OCI-M2 (cell line): ENCODE measurements around the gene BCL2L1.

Experiments
- DNase-seq: peaks from one replicate; lab custom pipeline; 2025; ENCODE audit not compliant: unreplicated experiment; lab: John Stamatoyannopoulos, UW

The BCL2L1 gene

DNA sequence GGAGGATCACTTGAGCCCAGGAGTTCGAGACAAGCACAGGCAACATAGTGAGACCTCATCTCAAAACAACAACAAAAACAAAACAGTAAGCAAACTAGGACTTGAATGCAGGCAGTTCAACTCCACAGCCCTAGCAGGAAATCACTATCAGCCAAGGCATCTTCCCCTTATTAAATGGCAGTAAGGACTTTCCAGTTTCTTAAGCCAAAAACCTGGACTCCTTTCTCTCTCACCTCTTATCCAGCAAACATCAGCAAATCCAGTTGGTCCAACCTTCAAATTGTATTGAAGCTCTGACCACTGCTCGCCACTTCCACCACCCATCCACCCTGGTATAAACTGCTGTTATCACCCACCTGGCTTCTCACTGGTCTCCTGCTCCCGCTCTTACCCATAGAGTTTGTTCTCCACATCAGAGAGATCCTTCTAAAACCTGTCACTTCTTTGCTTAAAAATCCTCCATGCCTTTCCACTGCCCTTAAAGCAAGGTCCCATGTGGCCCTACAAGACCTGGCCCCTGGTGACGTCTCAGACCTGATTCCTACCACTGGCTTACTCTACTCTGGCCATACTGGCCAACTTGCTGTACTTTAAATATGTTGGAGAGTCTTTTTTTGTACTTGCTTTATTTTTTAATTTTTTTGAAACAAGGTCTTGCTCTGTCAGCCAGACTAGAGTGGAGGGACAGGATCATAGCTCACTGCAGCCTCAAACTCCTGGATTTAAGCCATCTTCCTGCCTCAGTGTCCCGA is 27.6 kb downstream of the BCL2L1 start:
- DNase-seq = no peak

DNA sequence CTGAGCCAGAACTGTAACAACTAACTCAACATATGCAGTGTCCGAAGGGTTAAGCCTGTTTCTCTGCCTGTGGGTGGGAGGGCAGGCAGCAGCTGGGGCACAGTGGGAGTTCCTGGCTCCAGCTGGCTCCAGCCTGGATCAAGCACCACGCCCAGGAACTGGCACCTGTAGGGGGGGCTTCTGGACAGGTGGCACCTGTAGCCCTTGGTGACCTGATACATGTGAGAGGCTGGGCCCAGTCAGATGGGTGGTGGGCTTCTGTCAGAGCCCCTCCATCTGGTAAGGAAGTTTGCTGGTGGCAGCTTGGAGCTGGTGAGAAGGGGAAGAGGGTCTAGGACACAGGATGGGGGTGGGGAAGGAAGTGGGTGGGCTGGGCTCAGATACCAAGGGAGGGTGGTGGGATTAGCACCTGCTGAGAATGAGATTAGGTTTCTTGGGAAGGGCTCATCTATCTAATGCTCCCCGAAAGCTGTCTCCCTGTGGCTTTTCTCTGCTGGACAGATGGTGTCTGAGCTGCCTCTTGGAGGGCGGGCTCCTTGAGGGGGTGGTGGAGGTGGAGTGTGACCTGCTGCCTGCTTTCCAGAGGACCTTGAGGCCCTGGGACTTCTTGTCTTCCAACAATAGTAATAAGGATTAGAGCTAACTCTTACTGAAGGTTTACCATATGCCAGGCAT is 28.5 kb downstream of the BCL2L1 start:
- DNase-seq = peak; percentile 73

DNA sequence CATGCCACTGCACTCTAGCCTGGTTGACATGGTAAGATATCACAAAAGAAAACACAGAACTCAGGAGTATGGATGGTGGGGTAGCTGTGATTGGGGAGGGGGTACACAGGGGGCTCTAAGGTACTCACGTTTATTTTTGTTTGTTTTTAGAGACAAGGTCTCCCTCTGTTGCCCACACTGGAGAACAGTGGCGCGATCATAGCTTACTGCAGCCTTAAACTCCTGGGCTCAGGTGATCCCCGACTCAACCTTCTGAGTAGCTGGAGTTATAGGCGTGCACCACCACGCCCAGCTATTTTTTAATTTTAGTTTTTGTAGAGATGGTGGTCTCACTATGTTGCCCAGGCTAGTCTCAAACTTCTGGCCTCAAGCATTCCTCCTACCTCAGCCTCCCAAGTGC is 29.3 kb downstream of the BCL2L1 start:
- no peak for DNase-seq

DNA sequence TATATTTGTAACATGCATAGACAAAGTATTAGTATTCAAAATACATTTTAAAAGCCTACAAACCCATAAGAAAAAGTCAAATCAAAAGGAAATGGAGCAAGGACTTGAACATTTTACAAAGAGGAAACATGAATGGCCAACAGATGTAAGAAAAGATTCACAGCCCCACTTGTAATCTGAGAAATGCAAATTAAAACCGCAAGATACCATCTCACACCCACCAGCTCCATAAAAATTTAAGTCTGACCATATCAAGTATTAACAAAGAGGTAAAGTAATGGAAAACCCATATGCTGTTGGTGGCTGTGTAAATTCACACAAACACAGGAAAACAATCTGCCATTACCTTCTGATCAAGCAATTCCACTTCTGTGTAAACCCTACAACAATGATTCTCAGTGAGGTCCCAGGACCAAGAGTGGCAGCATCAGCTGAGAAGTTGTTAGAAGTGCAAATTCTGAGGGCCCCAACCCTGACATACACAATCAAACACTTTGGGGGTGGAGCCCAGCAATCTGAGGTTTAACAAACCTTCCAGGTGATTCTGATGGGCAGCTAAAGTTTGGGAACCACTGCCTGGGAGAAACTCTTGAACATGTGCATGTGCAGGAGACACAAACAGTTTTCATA is 30.9 kb downstream of the BCL2L1 start:
- no peak for DNase-seq

DNA sequence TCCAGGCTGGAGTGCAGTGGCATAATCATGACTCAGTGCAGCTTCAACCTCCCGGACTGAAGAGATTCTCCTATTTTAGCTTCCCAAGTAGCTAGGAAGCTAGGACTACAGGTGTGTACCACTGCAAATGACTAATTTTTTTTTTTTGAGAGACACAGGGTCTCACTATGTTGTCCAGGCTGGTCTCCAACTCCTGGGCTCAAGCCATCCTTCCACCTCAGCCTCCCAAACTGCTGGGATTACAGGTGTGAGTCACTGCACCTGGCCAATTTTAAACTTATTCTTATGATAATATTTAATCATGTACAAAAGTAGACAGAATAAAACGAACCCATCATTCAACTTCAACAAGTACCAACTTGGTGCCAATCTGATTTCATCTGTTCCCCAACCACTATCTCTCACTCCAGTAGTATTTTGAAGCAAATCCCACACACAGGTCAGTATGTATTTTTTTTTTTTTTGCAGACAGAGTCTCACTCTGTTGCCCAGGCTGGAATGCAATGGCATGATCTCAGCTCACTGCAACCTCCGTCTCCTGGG is 32.5 kb downstream of the BCL2L1 start:
- no peak for DNase-seq

DNA sequence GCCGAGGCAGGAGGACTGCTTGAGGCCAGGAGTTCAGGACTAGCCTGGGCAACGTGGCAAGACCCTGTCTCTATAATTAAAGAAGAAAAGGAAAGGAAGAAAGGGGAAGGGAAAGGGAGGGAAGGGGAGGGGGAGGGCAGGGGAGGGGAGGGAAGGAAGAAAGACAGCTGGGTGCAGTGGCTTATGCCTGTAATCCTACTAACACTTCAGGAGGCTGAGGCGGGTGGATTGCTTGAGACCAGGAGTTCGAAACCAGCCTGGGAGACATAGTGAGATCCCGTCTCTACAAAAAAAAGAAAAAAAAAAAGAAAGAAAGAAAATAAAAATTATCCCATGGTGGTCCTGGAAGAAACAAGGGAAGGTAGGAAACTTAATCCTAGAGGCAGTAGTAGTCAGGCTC is 33.5 kb downstream of the BCL2L1 start:
- DNase-seq = no peak

DNA sequence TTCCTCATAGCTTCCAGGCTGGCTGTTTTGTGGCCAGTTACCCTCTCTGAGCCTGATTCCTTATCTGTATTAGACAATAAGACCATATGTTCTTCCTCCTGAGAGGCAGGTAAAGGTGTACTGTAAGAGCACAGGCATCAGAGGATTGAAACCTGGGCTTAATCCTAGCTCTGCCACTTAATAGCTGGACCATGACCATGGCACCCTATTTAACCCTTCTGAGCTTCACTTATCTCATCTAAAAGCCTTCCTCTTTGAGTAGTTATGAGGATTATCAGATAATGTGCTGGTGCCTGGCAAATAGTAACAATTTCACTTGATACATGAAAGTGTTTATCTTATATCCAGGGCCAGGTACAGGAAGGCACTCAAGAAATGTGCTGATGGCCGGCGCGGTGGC is 34.9 kb downstream of the BCL2L1 start:
- DNase-seq = no peak

DNA sequence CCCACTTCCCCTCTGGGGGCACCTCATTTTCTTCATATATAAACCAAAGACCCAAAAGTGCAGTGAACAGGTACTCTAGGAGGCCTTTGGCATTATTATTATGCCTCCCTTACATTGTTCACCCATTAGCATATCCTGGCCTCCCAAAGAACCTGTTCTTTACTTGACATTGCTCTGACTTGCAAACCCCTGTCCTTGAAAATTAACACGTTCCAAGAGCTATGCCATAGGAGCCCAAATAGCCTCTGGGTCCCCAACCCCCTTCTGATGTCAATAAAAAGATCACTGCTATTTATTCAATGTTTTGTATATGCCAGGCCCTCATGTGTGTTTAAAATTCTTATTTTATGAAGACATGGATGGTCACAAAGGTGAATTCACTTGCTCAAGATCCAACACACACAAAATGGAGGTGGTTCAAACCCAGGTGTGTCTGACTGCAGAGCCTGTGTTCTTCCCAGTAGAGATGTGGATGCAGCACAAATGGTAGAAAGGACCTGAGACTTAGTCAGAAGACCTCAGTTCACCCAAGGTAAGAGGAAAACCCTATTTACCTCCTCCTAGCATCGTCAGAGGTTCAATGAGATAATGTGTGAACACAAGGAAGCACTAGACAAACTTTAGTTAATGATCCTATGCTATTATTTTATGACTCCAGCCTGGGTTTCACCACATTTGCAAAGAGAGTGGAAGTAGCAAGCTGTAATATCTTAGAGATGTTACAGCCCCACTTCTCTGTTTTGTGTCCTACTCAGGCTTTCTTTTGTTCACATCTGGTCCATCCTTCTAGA is 36.6 kb downstream of the BCL2L1 start:
- DNase-seq = no peak

DNA sequence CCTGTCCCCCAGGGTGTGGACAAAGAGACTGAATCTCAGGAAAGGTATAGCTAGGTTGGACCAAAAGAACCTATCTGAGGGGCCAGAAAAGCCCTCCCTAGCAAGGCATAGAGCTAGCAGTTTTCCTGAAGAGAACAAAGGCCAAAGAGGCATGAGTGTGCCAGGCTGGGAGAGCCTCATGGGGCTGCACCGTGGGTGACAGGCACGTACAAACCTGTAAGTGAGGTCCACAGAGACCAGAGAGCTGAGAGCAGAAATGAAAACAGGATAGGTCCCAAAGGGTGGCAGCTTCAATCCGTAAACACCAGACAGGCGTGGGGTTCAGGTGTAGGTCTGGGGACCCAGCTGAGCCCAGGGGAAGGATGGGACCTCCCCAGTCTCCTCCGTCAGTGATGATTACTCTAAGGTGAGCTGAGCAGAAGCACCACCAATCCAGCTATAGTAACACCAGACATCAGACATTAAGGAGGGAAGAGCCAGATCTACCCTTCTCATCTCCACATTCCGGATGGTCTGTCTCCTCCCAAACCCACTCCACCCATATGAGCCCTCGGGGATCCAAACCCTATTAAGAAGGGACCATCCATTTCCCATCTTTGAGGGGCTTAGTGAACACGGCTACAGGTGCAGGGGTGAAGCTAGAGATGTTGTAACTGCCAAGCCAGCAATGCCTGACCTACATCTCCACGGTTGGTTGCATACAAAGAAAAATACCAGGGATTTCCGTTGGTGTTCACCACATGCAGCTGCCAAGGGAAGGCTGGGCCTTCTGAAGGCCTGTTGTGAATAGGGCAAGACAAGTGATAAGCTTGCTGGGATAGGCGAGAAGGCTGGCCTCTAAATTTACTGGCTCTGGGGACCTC is 38.3 kb downstream of the BCL2L1 start:
- DNase-seq = no peak

DNA sequence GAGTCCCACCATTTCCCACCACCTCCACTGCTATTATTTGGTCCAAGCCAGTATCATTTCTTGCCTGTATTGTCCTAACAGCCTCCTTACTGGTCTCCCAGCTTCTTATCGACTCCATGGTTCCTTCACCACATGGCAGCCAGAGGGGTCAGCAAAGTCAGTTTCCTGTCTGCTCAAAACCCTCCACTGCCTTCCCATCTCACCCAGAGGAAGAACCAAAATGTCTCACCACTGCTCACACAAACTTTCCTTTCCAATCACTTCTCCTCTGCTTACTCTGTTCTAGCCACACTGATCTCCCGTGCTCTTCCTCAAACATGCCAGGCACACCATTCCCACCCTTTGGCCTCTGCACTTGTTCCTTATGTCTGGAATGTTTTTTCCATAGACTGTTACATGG is 39.7 kb downstream of the BCL2L1 start:
- no peak for DNase-seq

DNA sequence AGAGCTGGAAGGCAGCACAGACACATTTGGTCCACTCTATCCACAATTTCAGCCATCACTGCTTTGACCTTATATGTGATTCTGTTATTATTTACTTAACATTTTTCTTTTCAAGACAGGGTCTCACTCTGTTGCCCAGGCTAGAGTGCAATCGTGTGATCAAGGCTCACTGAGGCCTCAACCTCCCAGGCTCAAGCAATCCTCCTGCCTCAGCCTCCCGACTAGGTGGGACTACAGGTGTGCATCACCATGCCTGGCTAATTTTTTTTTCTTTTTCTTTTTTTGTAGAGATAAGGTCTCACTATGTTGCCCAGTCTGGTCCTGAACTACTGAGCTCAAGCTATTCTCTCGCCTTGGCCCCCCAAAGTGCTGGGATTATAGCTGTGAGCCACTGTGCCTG is 40.3 kb downstream of the BCL2L1 start:
- DNase-seq = no peak

DNA sequence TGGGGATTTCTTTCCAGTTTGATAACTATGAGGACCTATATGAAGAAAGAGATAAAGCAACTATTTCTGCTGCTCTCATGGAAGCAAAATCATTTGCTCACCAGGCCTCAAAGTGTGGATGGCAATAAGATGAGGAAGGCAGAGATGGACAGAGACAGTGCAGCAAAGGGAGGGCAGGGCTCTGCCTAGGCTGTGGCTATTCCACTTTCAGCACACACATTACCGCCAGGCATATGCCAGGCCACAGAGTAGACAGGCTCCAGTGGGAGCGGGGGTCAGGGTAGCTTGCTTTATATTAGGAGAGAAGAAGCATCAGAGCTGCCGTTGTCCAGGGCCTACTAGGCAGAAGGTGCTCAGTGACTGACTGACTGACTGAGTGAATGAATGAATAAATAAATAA is 40.9 kb downstream of the BCL2L1 start:
- DNase-seq = no peak

DNA sequence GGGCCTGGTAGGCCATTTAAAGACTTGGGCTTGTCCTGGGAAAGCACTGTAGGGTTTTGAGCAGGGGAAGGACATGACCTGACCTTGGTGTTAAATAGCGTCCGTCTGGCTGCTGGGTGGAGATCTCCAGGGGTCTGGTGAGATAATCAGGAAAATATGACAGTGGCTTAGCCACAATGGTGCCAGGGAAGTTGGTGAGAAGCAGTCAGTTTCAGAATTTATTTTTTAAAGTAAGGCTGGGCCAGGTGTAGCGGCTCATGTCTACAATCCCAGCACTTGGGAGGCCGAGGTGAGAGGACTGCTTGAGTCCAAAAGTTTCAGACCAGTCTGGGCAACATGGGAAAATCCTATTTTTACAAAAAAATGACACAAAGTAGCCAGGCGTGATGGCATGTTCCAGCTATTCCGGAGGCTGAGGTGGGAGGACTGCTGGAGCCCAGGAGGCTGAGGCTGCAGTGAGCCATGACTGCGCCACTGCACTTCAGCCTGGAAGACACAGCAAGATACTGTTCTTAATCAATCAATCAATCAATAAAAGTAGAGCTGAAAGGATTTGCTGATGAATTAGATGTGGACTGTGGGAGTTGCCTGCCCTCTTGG is 41.4 kb downstream of the BCL2L1 start:
- no peak for DNase-seq

DNA sequence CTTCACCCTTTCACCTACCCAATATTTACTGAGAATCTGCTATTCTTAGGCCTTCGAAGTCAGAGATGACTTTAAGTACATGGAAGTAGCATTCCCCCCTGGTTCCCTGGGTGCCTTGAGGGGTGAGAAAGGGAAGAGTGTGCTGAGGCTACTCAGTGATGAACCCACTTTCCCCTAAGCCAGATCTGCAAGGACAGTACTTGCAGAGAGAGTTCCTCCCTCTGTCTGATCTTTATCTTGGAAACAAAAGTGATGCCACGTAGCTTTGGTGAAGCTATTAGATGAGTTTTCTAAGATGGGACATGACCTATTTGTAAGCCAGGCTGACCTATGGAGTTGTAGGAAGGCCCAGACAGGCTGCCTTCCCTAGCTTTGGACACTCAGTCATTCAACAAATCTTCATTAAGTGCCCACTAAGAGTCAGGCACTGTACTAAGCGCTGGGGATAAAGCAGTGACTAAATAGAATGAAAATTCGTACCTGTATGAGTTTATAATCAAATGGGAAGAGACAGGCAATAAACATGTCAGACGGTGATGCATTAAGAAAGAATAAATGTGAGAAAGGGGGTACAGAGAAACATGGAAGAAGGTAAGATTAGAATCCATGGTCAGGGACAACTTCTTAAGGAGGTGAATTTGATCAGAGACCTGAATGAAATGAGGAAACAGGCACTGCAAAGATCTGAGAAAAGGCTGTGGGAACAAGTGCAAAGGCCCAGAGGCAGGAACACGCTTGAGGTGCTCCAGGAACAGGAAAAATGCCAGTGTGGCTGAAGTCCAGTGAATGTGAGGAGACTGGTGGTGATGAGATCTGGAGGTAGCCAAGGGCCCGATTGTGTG is 42.2 kb downstream of the BCL2L1 start:
- DNase-seq = no peak

DNA sequence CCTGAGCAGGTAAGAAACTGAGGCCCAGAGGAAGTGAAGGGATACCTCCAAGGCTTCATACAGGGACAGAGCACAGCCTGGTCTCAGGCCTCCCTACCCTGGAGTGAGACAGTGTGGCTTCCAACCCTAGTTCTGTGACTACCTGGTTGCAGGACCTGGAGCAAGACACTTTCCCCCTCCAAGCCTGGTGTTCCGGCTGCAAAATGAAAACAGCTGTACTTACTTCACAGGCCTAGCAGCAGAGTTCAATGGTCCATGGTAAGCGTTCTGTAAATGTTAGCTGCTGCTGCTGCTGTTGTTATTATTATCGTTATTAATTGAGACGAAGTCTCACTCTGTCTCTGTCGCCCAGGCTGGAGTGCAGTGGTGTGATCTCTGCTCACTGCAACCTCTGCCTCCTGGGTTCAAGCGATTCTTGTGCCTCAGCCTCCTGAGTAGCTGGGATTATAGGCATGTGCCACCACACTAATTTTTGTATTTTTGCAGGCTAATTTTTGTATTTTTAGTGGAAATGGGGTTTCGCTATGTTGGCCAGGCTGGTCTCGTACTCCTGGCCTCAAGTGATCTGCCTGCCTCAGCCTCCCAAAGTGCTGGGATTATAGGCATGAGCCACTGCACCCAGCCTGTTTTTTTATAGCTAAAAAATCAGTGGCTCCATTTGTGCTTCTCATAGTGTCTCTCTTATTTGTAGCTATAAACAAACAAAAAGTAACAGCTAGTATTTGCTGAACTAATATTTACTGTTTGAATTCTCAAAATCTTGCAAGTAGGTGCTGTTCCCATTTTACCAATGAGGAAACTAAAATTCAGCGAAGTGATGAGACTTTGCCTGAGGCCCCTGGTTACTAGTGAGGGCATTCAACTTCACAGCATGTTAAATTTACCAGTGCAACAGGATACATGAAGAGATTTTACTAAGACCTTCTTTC is 43.0 kb downstream of the BCL2L1 start:
- DNase-seq = no peak

DNA sequence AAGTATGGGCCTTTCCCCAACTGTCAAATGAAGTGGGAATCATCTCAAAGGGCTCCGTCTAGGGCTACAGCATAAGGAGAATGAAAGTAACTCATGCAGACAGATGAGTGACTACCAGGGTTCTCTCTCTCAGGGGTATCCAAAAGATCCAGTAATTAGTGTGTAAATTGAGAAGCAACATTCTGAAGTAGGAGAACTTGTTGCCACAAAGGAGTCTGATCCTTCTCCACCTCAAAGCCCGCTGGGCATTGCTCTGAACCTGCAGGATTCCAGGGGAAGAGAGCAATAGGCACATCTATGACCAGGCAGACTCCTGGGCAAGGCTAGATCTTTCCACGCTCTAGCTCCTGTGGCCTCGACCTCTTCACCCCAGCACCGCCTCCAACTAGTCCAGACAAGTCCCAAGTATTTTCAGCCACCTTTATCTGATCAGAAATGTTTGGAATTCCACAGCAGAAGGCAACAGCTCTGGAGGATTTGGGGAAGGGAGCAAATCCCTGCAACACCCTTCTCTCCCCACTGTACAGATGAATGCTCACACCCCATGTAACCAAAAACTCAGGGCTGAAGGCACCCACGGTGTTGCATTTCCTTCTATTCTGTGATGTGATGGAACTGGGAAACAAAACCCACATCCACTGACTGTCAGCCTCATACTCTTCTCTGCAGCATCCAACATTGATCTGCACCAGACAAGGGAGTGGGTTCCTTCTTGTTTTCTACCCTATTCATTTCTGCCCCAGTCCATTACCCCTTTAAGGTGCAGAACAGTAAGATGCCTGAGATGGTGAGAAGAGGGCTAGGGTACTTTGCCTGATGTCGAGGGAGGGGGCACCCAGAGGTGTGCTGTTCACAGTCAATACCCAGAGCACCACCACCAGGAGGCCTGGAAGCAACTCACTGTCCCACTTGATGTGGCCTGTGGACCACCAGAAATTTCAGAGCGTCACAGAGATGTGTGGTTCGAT is 44.0 kb downstream of the BCL2L1 start:
- no peak for DNase-seq
